Right hindlimb (tissue), 1 donor: Measurements from ENCODE around the gene RHOD.

Source experiments
- DNase-seq: peaks from one replicate; pipeline ENCODE4 v3.0.0-alpha.2; 2018

Gene RHOD, protein sequence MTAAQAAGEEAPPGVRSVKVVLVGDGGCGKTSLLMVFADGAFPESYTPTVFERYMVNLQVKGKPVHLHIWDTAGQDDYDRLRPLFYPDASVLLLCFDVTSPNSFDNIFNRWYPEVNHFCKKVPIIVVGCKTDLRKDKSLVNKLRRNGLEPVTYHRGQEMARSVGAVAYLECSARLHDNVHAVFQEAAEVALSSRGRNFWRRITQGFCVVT

DNA sequence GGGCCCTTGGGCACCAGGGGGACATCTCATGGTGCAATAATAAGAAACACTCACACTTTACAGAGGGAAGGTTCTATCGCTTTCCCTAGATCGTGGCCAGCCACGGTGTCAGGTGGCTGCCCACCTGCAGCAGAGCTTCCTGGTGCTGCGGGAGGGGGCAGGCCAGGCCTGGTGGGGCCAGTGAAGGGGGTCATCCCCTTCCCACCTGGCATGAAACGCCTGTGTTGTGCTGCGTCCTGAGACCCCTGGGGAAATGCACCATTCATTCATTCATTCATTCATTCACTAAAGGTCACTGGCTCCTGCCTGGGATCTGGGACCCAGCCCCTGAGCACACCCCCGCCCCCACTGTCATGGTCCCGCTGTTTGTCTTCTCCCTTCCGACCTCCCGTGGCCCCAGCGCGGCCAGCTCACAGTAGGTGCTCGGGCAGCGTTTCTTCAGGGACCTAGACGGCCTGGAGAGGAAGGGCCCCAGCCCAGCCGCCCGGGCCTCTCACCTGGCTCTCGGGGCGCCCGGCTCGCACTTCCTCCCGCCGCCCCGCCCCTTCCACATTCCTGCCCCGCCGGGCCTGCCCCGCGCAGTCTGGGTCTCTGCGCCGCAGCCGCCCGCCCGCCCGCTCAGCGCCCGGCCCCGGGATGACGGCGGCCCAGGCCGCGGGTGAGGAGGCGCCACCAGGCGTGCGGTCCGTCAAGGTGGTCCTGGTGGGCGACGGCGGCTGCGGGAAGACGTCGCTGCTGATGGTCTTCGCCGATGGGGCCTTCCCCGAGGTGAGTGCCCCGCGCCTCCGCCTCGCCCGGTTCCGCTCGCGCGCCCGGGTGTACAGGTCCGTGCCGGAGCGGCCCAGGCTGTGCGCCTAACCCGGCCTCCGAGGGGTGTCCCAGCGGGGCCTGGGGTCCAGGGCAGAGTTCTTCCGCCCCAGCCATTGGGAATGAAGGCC, at the start of gene RHOD:
RHOD (plus strand) TSS at position 581 of the 938 bp plus-strand sequence; CDS start at position 637, 56 bp downstream.
- DNase-seq: no peak

DNA sequence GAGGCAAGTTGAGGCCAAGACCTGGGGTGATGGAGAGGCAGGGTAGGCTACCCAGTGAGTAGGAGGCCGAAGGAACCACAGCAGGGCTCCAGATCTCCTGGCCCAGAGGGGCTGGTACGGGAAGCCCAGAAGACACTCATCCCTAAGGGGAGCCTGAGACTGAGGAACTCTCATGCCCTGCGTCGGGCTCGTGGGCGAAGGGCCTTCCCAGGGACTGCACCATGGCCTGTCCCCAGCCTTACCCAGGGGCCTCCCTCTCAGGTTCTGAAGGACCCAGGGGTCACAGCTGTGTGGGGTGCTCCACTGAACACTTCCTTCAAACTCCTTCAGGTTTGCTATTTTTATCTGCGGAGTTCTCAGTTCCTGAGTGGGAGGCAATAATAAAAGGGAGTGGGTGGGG, 49.5 kb upstream of the RHOD start:
- no peak for DNase-seq

DNA sequence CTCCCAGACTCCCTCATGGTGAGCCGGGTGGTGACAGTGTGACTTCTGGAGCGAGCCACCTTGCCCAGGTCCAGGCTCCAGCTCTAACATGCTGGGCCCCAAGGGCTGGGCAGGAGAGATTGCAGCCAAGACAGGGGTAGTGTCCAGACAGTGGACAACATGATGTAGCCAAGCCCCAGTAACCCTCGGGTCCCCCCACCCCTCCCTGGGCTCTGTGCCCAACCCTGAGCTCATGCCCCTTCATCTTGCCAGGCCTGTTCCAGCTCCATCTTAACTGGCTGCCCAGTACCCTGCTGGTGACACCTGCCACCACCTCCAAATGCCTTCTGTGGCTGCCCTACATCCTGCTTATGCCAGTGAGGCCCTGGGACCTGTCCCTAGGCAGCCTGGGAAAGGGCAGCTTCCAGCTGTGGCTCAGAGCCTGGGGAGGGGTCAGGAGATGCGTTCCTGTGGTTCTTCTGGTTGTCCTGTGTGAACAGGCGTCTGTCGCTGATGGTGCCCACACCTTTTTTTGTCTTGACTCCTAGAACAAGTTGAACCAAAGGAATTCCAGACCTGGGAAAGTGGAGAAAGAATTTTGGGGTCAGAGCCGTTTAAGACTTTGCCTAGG, 46.2 kb upstream of the RHOD start:
- DNase-seq: no peak

DNA sequence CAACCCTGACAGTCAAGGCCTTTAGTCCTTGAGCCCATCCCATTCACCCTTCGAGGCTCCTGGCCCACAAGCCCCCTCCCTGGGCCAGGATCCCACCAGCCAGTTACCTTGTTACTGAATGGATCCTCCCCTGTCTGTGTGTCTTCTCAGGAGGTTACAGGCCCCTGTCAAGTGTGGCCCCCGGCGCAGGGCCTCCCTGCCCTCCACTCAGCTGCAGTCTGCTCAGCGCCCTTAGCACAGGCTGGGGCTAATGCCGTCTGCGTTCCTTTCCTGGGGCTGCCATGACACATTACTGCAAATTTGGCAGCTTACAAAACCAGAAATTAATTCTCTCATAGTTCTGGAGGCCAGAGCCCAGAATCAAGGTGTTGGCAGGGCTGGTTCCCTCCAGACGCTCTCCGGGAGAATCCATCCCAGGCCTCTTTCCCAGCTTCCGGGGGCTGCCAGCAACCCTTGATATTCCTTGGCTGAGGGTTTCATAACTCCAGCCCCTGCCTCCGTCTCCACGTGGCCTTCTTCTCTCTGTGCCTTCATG, 43.1 kb upstream of the RHOD start:
- no peak for DNase-seq

DNA sequence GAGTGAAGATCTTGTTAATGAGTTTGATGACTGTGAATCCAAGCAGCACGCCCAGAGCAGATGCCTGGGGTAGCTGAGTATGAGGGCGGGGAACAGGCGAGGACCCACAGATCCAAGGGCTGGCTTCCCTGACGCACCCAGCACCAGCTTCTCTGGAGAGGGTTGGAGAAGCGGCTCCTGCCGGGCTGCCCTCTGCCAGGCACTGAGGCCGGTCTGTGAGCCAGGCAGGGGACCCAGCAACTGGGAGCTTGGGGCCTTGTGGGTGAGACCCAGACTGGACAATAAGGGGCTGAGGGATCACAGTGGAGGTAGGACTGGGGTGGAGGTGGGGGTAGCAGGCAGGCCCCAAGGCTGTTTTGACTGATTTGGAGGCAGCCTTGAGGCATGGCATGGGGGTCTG, 42.3 kb upstream of the RHOD start:
- no peak for DNase-seq

DNA sequence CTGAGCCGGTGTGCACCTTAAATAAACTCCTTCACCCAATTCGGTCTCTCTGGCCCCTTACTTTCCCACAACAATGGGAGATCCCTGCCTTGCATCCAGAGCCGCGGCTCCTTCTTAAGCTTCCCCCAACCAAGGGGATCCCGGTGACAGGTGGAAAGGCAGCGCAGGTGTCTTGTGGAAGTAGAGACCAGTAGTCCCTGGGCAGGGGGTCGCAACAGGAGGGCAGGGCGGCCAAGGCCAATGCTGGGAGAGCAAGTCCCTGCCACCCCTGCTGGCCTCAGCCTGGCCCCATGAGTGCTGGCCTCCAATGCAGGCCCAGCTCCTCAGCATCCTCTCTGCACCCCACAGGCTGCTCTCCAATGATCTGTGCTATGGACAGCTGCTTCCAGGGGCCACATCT, 41.6 kb upstream of the RHOD start:
- no peak for DNase-seq

DNA sequence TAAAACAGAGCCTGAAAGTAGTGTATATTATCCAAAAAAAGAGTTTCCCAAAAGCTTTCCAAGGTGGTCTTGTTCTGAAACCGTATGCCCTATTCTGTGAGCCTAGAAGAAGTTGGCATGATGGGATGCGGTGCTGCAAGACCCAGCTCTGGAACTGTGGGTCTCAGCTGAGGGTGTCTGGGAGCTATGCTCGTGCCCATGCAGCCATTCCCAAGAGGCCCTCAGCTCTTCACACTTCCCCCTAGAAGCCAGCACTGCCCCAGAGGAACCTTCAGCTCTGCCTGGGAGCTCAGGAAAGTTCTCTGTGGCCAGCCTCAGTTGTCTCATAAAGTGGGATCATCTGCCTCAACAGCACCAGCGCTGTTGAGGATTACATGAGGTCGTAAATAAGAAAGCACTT, 40.1 kb upstream of the RHOD start:
- no peak for DNase-seq

DNA sequence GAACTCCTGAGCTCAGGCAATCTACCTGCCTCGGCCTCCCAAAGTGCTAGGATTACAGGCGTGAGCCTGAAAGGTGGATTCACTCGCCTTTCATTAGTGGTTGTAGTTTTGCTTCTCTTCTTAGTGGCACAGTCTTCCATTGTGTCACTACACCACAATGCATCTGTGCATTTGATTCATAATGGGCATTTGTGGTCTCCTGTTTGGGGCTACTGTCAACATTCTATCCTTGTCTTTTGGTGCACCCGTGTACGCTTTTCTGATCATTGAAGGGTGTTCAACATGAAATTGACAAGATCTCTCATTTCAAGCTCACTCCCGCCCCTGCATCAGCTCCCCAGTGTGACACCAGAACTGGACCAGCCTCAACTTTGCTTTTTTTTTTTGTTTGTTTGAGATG, 35.7 kb upstream of the RHOD start:
- DNase-seq: no peak

DNA sequence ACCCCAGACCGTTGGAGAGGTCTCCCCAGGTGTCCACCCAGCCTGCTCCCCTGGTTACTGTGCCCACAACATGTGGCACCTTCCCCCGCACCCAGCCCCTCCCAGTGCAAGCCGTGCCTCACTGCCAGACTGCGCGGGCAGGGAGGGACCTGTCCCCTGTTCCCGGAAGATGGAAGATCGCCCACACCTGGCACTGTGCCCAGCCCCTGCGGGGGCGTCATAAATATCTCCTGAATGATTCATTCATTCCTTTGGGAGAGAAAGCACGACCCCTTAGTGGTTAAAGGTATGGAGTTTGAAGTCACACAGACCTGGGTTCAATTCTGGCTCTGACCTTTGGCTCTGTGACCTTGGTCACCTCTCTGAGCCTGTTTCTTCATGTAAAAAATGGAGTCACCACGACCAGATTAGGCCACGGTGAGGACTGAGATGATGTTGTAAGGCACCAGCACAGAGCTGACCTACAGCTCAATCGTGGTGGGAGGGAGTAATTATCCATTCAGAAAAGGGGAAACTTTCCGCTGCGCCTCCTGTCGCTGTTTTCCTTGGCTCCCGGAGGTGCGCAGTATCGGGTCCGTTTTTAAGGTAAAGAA, 34.2 kb upstream of the RHOD start:
- DNase-seq: no peak

DNA sequence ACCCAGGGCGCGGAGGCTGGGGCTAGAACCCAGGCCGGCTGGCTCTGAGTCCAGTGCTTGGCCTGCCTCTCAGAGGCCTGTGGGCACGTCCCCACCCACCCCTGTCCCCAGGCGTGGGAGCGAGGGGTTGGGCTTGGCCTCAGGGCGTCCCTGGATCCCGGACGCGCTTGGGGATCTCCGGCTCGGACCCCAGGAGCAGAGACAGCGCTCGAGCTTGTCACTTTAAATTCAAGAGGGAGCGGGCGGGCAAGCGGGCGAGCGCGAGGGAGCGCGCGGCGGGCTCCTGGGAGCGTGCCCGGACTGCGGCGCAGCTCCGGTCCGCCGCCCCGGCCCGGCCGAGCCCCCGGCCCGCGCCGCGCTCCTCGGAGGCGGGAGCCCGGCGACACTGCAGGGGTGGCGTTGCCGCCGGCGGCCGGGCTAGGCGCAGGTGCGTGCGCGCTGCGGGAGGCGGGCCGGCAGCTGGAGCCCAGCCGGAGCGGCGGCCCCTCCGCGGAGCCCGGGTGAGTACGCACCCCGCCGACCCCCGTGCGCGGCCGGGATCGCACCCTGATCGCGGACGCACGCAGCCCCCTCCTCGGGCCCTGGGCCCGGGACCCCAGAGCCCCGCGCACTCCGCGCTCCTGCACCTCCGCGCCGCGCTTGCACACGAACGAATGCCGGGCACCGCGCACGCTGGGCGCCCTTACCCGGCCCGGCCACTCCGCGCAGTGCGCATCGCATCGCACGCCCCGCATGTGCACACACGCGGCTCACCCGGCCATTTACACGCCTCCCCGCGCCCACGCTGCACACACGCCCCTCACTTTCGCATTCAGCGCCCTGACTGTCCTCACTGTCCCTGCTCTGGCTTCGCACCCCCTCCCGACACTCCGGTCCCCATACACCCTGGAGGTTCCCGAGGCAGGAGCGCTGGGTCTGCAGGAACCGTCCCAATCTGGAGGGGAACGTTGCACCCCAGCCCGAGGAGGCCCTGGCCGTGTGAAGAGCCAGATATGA, 33.4 kb upstream of the RHOD start, which contains the start of gene SYT12:
SYT12 (plus strand) TSS at position 174 of the 996 bp plus-strand sequence. CDS start 7,011 bp downstream, outside the sequence.
- no peak for DNase-seq

DNA sequence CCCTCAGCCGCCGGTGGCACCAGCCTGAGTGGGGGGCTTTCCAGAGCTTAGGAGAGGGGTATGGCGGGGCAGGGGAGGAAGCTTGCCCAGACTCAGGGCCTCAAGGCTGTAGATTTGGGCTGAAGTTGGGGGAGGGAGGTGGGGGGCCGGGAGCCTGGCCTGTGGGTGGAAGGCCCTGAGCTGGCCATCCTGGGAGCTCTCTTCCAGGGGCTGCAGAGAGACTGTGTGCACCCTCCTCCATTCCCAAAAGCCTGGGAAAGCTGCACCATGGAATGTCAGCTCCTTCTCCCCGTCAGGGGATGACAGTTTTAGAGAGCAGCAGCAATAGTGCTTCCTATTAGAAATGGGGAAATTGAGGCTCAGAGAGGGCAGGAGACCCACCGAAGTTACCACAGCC, 32.7 kb upstream of the RHOD start:
- DNase-seq: no peak

DNA sequence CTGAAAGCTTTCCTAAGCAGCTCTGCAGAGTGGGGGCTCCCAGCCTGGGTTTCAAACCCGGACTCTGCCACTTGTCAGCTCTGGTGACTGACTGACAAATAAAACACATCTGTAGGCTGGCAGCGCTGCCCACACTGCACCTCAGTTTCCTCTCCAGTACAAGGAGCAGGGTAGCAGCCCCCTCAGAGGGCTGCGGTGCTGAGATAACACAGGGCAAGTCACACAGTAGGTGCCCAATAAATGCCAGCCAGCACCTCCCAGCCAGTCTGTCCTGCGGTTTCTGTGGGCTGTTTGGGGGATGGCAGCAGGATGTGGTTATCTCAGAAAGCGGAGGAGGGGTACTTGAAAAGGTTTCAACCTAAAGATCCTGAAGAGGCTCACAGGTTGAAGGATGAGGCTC, 32.2 kb upstream of the RHOD start:
- no peak for DNase-seq

DNA sequence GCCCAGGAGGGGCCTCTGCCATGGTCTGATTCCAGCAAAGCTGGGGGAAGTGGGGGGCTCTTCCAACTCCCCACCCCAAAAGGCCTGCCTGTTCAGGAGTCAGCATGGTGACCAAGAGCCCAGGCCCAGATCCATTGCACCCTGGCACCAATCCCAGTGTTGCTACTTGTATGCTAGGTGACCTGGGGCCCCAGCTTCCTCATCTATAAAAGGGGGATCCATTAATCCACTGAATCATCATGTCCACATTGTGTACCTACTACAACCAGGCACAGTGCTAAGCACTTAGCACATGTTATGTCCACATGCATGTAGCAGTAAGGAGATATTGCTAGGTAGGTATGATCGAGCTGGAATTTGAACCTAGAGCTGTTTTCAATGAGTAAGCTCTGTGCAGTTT, 31.7 kb upstream of the RHOD start:
- DNase-seq: no peak

DNA sequence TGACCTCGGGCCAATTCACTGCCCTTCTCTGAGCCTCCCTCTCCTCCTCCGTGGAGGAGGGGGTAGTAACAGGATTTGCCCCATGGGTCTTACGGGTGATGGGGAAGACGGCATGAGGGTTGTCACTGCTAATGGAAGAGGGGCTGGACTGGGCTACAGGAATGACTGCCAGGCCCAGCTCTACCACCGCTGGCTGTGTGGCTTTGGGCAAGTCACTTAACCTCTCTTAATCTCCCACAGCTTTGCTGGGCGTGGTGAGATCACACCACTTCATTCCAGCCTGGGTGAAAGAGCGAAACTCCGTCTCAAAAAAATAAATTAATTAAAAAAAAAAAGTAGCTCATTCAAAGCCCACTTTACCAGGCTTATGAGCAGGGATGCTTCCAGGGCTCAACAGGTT, 30.9 kb upstream of the RHOD start:
- no peak for DNase-seq

DNA sequence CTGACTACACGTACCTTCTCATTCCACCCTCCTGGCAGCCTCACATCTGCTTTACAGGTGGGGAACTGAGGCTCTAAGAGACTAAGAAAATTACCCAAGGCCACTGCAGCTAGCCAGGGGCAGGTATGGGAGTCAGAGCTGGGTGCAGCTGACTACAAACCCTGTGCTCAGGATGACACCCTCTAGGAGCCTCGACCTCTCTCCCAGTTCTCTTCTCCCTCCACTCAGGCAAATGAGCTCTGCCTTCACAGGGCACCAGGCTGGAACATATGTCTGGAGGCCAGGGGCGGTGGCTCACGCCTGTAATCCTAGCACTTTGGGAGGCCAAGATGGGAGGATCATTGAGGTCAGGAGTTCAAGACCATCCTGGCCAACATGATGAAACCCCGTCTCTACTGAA, 29.7 kb upstream of the RHOD start:
- no peak for DNase-seq

DNA sequence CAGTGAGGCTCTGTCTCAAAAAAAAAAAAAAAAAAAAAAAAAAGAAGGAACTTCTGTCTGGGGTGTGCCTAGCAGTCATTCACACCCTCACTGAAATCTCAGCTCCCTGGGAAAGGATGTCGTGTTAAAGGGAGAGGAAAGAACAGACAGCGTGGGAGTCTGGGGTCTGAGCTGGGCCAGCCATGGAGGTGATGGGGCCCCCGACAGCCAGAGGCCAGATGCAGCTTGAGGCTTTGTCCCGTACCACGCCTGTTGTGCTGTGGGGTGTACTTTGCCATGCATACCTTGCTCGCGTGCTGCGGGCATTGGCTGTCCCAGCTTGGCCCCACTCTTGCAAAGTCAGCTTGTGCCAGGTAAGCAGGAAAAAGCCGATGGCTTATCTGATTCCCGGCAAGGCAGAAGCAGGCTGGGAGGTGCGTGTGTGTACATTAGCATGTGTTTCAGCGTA, 29.1 kb upstream of the RHOD start:
- DNase-seq: no peak

DNA sequence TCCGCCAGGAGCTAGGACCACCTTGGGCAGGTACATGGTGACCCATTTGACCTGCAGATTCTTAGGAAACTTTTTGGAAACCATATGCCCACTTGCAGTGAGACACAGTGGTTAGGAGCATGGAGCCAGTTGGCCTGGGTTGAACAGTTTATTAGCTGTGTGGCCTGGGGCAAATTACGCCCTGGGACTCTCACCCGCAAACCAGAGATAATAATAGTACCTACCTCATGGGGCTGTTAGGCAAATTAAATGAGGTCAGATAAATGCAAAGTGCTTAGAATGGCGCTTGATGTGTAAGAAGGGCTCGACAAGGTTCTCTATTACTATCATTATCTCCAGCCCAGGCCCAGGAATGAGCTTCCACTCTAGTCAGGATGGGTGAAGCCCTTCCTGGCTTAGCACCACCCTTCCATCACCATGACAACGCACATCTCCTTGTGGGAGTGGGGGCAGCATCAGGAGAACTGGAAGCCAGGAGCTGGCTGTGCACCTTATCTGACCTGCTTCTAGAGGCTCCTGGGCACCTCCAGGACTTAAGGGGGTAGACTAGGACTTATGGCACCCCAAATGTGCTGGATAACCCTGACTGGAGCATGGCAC, 28.6 kb upstream of the RHOD start:
- DNase-seq: no peak

DNA sequence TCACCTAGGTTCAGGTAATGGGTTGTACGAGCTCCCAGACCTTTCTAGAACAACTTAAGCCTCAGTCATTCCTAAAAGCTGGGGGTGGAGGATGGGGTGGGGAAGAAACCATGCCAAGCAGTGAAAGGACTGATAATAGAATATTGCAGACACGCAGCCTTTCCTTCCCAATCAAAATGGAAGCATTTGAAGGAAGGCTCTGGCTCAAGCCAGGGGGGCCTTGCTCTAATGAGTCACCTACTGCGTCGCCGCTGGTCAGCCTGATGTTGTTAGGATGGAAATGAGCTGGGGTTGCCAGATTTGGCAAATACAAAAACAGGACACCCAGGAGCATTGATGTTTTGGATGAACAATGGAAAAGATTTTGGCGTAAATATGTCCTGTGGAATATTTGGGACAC, 27.5 kb upstream of the RHOD start:
- no peak for DNase-seq

DNA sequence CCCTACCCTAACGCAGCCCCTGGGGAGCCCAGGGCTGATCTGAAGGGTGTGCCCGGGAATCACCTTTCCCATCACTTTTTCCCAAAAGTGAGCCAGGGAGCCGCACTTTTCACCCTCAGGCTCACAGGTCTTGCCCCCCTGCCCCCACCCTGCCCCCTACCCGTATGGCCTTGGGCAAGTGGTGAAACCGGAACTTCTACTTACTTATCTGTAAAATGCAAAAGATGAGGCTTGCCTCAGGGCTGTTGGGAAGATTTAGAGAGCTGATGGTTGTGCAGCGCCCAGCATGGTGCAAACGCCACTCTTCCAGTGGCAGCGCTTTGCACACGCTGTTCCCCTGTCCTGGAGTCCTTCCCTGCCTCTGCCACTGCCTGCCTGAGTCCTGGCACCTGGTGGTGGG, 25.7 kb upstream of the RHOD start:
- DNase-seq: no peak

DNA sequence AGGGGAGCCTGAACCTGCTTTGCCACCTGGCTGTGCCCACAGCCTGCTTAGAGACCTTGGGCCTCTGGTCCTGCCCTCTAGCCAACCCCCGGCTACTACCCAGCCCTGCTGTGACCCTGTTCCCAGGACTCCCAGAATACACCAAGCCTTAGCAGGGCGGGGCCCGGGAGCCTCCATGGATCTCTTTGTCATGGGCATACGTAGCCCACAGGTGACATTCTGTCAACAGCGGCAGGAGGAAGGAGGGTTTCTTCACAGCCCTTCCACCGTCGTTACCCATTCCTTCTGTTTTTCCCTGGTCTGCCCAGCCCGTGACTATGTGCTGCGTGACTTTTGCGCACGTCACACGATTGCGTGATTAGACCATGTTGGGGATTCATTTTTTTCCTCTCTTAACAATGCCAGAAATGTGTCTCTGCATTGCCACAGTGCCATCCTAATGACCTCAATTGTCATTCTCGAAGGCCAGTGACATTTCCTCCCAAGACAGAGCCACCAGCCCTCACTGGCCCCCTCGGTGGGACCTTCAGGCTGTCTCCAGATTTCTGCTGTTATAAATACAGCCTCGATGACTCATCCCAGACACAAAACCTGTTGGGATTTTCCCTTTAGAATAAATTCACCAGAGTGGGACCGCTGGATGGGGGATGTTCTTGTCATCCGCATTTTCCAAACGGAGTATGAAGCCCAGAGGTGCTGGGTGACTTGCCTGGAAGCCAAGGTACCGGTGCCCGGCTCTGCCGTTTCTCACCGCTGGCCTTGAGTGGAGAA, 24.7 kb upstream of the RHOD start:
- no peak for DNase-seq
